Uterus (tissue), 2 donors: Measurements from ENCODE around the gene DNMT3A.
"Not testable (repeated sequence)": the region's sequence is repeated elsewhere in the genome, so short reads cannot be mapped to it uniquely, and the experiment has no call there.

Experiments used
- CTCF ChIP-seq, 4 experiments: fragments of 200-600 bp in 2 of 4; fragments of 450-650 bp in 2 of 4; sonication (generic) in 2 of 4; IDR thresholded peaks; one replicate each; pipeline ENCODE4 v1.5.1; 2016 to 2019; ENCODE audit warnings: antibody characterized with exemption in 4 of 4, mild to moderate bottlenecking in 2 of 4, moderate library complexity in 1 of 4
- POLR2A ChIP-seq, 2 donors: fragments of 450-650 bp; IDR thresholded peaks; one replicate each; pipeline ENCODE4 v1.6.1; 2016; ENCODE audit warnings: antibody characterized with exemption in 2 of 2, mild to moderate bottlenecking in 1 of 2, moderate library complexity in 1 of 2

GRCh38 chr2:25272705-25273104 lies 69.0 kb downstream of the DNMT3A start:
- not testable (repeated sequence) for TF ChIP-seq CTCF, POLR2A (IDR thresholded peaks at IDR 0.05)
